ENCODE results near the gene CHD3. TPM values are rescaled to one million over a fixed set of nuclear protein-coding genes. Genes with fewer than 3 reads are reported as not detected.

Gene CHD3
- polyA plus RNA-seq, 10 donors, result 57.4 to 113 (median 80.2) TPM

- DNase-seq, result peak in 1 of 3 donors; percentile 63
These were observed 4.7 kb downstream of the CHD3 start for GRCh38 chr17:7893187-7893880.

DNA sequence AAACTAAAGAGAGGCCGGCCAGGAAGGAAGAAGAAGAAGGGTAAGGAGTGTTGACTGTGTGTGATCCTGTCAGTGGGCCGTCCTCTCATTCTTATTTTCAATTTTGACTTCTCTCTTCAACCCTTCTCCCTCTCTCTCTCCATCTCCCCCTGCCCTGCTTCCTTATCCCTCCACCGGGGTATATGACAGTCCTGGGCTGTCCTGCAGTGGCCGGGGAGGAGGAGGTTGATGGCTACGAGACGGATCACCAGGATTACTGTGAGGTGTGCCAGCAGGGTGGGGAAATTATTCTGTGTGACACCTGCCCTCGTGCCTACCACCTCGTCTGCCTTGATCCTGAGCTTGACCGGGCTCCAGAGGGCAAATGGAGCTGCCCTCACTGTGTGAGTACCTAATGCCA is 5.6 kb downstream of the CHD3 start:
- DNase-seq, result no peak

GRCh38 chr17:7894866-7895265 is 6.3 kb downstream of the CHD3 start:
- DNase-seq, result no peak

- no peak for DNase-seq
These were observed 8.5 kb downstream of the CHD3 start for GRCh38 chr17:7897090-7897489.

DNA sequence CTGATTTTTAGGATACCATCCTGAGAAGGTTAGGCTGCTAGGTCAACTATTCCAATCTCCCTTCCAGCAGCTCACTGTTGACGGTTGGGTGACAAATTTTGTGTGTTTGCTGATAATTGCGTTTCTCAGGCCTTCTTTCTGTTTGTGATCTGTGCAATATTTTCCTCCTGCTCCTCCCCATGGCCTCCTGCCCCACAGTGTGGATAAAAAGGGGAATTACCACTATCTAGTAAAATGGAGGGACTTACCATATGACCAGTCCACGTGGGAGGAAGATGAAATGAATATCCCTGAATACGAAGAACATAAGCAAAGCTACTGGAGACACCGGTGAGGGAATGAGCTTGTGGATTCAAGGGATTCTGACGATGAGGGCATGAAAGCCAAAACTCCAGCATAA is 9.2 kb downstream of the CHD3 start:
- DNase-seq, result peak in 1 of 3 donors; percentile 72

DNA sequence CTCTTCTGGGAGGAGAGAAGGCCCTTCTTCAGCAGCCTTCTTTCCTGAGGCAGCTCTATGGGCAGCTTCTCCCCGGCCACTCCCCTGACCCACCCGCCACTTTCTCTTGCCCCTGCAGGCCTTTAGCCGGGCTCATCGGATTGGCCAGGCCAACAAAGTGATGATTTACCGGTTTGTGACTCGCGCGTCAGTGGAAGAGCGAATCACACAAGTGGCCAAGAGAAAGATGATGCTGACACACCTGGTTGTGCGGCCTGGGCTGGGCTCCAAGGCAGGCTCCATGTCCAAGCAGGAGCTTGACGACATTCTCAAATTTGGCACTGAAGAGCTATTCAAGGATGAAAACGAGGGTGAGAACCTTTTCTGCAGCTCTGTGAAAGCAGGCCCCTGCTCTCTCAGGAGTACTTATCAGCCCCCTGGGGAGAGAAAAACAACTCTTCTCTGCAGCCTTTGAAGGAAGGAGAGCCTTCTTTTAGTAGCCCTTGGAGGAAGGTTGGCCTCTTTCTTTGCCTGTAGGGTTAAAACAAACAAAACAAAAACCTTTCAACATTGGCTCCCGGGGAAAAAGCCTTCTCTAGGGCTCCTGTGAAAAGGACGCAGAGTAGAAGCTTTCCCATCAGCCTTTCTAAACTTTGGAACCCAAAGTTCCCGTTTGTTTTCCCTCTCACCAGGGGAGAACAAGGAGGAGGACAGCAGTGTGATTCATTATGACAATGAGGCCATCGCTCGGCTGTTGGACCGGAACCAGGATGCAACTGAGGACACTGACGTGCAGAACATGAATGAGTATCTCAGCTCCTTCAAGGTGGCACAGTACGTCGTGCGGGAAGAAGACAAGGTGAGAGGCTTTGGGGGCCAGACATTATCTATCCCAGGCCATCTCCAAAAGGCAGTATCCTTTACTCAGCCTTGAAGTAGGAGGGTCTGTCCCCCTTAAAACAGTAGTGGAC is 14.8 kb downstream of the CHD3 start:
- no peak for DNase-seq

DNA sequence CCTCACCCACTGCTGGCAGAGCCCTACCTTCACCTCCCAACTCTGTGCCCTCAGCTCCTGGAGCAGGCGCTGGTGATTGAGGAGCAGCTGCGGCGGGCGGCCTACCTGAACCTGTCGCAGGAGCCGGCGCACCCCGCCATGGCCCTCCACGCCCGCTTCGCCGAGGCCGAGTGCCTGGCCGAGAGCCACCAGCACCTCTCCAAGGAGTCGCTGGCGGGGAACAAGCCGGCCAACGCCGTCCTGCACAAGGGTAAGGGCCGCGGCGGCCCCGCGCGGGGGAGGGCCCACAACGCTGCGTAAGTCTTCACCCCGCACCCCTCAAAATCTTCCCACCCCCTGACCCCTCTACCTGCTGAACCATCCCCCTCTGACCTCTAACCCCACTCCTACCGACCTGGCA is 20.5 kb downstream of the CHD3 start:
- no peak for DNase-seq

- no peak for DNase-seq
These were observed 21.7 kb downstream of the CHD3 start for GRCh38 chr17:7910281-7910680.

DNA sequence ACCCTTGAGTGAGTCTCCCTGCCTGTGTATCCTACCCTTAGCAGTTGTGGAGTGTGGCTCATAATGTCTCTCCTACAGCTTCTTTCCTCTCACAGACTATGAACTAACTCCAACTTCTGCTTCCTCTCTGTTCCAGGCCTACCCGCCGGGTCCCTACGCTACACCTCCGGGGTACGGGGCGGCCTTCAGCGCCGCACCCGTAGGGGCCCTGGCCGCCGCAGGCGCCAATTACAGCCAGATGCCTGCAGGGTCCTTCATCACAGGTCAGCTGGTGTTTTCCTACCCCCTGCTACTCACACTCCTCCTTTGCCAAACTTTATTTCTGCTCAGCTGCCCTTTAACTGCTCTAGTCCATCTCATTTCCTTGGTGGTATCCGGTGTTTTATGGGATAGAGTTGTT is 22.1 kb downstream of the CHD3 start:
- no peak for DNase-seq

GRCh38 chr17:7911116-7911515 is 22.5 kb downstream of the CHD3 start:
- DNase-seq, result no peak

- DNase-seq, result peak; percentile 65 to 80 (median 68)
These were observed 24.4 kb downstream of the CHD3 start for GRCh38 chr17:7912927-7913524.

GRCh38 chr17:7915179-7915610 is 26.6 kb downstream of the CHD3 start:
- peak in 1 of 3 donors; percentile 46 for DNase-seq

- DNase-seq, result peak; percentile 97 to 99 (median 97)
These were observed 27.2 kb downstream of the CHD3 start, which contains the start of gene RNF227 for GRCh38 chr17:7915611-7916384. Gene RNF227 (minus strand): TSS chr17:7916289. CDS start chr17:7916195, 94 bp downstream.

- no peak for DNase-seq
These were observed 27.7 kb downstream of the CHD3 start for GRCh38 chr17:7916385-7916682.

DNA sequence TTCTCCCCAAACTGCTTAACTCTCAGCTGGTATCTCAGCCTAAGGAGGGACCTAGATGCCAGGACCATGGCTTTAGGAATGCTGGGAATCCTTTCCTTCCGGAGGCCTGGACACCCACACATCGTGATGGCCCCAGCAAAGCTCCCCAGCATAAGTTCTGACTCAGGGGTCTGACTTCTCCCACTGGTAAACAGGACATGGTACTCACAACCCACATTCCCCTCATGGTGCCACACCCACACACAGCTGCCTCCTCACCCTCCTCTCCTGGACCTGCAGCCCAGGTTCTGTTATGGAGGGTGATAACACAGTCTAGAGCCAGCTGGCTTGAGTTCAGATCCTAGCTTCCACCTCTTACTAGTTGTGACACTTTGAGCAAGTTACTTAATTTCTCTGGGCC is 28.2 kb downstream of the CHD3 start:
- DNase-seq, result peak in 1 of 3 donors; percentile 42

- DNase-seq, result no peak
These were observed 33.8 kb downstream of the CHD3 start for GRCh38 chr17:7922269-7922844.

GRCh38 chr17:7922845-7923628 is 34.4 kb downstream of the CHD3 start:
- DNase-seq, result peak; percentile 84 to 96 (median 89)

GRCh38 chr17:7927596-7927995 is 39.0 kb downstream of the CHD3 start:
- no peak for DNase-seq

- DNase-seq, result peak in 2 of 3 donors; percentile 82 to 92
These were observed 40.8 kb downstream of the CHD3 start, which contains the start of gene KCNAB3 for GRCh38 chr17:7929158-7930023. Gene KCNAB3 (minus strand): TSS chr17:7929856. CDS start chr17:7929435, 421 bp downstream.
